Trophoblast cell (in vitro differentiated cells and primary cell): ENCODE results near the gene CUTA.

Source experiments
- DNase-seq, 2 donors: peaks; one replicate each; pipeline ENCODE4 v3.0.0-alpha.2; 2016
- H2AFZ ChIP-seq: 2 replicates; pipeline ENCODE4 v1.6.1; 2013; ENCODE audit warnings: low read length, moderate library complexity, mild to moderate bottlenecking; ENCODE audit not compliant: insufficient read depth, poor library complexity
- H2AK5ac ChIP-seq: 2 replicates; pipeline ENCODE4 v1.6.1; 2013; ENCODE audit warnings: mild to moderate bottlenecking, low read length
- H2BK120ac ChIP-seq: 2 replicates; pipeline ENCODE4 v1.6.1; 2013; ENCODE audit warnings: low read length, mild to moderate bottlenecking, moderate library complexity; ENCODE audit not compliant: insufficient read depth, poor library complexity
- H2BK12ac ChIP-seq: 2 replicates; pipeline ENCODE4 v1.6.1; 2013; ENCODE audit warnings: mild to moderate bottlenecking, low read length, moderate library complexity
- H2BK5ac ChIP-seq: 2 replicates; pipeline ENCODE4 v1.6.1; 2013; ENCODE audit warnings: low read length, low read depth, moderate library complexity, mild to moderate bottlenecking; ENCODE audit not compliant: poor library complexity
- H3K14ac ChIP-seq: 2 replicates; pipeline ENCODE4 v1.6.1; 2013; ENCODE audit warnings: mild to moderate bottlenecking, low read length
- H3K18ac ChIP-seq: 2 replicates; pipeline ENCODE4 v1.6.1; 2013; ENCODE audit warnings: mild to moderate bottlenecking, low read length
- H3K23ac ChIP-seq: 2 replicates; pipeline ENCODE4 v1.6.1; 2013; ENCODE audit warnings: low read length
- H3K27ac ChIP-seq: 2 replicates; pipeline ENCODE4 v1.5.1; 2013; ENCODE audit warnings: low read depth, mild to moderate bottlenecking, inconsistent platforms, low read length, moderate library complexity
- H3K27me3 ChIP-seq: 2 replicates; pipeline ENCODE4 v1.6.1; 2013; ENCODE audit warnings: inconsistent platforms, mild to moderate bottlenecking, low read length, moderate library complexity; ENCODE audit not compliant: insufficient read depth
- H3K36me3 ChIP-seq, 2 experiments: 1 replicate in 1 of 2; 2 replicates in 1 of 2; pipeline ENCODE4 v1.6.1; 2013; ENCODE audit warnings: low read length in 2 of 2, mild to moderate bottlenecking in 2 of 2, moderate library complexity in 1 of 2; ENCODE audit not compliant: insufficient read depth in 2 of 2, control insufficient read depth in 1 of 2
- H3K4ac ChIP-seq: 2 replicates; pipeline ENCODE4 v1.6.1; 2013; ENCODE audit warnings: low read depth, mild to moderate bottlenecking, low read length, moderate library complexity
- H3K4me1 ChIP-seq, 2 experiments: 1 replicate in 1 of 2; 2 replicates in 1 of 2; pipeline ENCODE4 v1.6.1; 2013; ENCODE audit warnings: low read length in 2 of 2, mild to moderate bottlenecking in 2 of 2, moderate library complexity in 1 of 2; ENCODE audit not compliant: insufficient read depth in 2 of 2, control insufficient read depth in 1 of 2
- H3K4me2 ChIP-seq: 2 replicates; pipeline ENCODE4 v1.6.1; 2013; ENCODE audit warnings: inconsistent platforms, mild to moderate bottlenecking, low read length, moderate library complexity
- H3K4me3 ChIP-seq: 2 replicates; pipeline ENCODE4 v1.5.1; 2013; ENCODE audit warnings: mild to moderate bottlenecking, low read depth, low read length, inconsistent platforms
- H3K79me1 ChIP-seq: one replicate; pipeline ENCODE4 v1.6.1; 2013; ENCODE audit warnings: low read length
- H3K79me2 ChIP-seq: 2 replicates; pipeline ENCODE4 v1.6.1; 2013; ENCODE audit warnings: low read length, mild to moderate bottlenecking; ENCODE audit not compliant: control insufficient read depth, insufficient read depth, poor library complexity
- H3K9ac ChIP-seq: 2 replicates; pipeline ENCODE4 v1.6.1; 2013; ENCODE audit warnings: mild to moderate bottlenecking, low read length
- H3K9me3 ChIP-seq: 2 replicates; pipeline ENCODE4 v1.6.1; 2013; ENCODE audit warnings: low read depth, mild to moderate bottlenecking, control low read depth, inconsistent platforms, low read length; ENCODE audit not compliant: insufficient read depth
- H4K12ac ChIP-seq: 2 replicates; pipeline ENCODE4 v1.6.1; 2013; ENCODE audit warnings: low read depth, mild to moderate bottlenecking, low read length, moderate library complexity
- H4K8ac ChIP-seq: 2 replicates; pipeline ENCODE4 v1.6.1; 2013; ENCODE audit warnings: low read depth, mild to moderate bottlenecking, low read length, moderate library complexity
- H4K91ac ChIP-seq: one replicate; pipeline ENCODE4 v1.6.1; 2013; ENCODE audit warnings: low read depth, mild to moderate bottlenecking, low read length, moderate library complexity
- WGBS: extraction: QIAGEN DNeasy Blood & Tissue Kit; methylation state at CpG from one replicate; pipeline ENCODE4 v1.1.7; 2013; ENCODE audit warnings: missing lambda C conversion rate; ENCODE audit not compliant: insufficient read length, insufficient coverage; ENCODE audit errors: extremely low coverage; 5-methylcytosine and 5-hydroxymethylcytosine counted together

CUTA gene

DNA sequence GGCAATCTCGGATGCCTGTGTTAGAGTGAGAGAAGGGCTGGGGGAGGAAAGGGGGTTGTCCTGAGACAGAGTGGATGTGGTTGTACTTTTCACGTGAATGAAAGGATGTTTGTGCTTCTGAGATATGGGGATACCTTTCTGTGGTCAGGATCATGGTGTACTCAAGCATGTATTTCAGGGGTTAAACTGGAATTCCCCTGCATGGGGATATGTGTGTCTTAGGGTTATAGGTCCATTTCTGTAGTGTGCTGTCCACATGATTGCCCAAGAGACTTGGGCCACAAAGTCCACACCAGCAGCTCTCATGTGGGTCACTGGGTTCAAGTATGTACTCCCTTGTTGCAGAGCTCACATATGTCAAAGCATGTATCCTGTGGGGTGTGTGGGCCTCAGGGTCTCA is 12.4 kb upstream of the CUTA start:
- Histone ChIP-seq H3K18ac (no peak overlapping the region), H3K9ac (no peak overlapping the region), H3K27me3 (no peaks in the 10 kb centered on the region), H3K4me3 (no peak overlapping the region), H3K4me1 (peaks cover 39 to 48% of the 10 kb centered on the region in 2 experiments), H3K23ac (no peak overlapping the region), H3K79me1 (peaks cover 7% of the 10 kb centered on the region), H3K27ac (no peak overlapping the region), H3K4me2 (no peak overlapping the region), H3K79me2 (peaks cover 4% of the 10 kb centered on the region), H4K8ac (no peak overlapping the region), H2BK5ac (no peak overlapping the region), H2BK12ac (no peak overlapping the region), H2BK120ac (no peak overlapping the region), H3K9me3 (peaks cover 2% of the 10 kb centered on the region), H4K12ac (no peak overlapping the region), H2AK5ac (no peak overlapping the region), H3K36me3 (peaks cover 3 to 5% of the 10 kb centered on the region in 2 experiments), H4K91ac (no peak overlapping the region), H2AFZ (no peak overlapping the region), H3K14ac (no peak overlapping the region), H3K4ac (no peak overlapping the region)
- no CpG with 5 or more reads among the region's 2 CpGs for WGBS
- DNase-seq = no peak

DNA sequence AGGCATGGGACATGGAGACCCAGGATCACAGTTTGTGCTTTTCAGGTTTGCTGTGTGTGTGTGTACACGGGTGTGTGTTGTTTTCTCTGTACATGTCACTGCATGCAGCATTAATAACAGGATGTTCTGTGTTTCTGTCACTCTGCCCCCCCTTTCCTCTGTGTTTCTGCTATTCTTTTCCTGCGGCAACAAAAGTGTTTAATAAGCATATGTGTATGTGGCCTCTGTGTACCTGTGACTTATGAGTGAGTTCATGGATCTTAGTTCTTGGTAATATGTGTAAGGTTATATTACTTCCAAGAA is 11.8 kb upstream of the CUTA start:
- Histone ChIP-seq H4K12ac (no peak overlapping the region), H3K36me3 (no peaks in the 10 kb centered on the region), H2BK5ac (no peak overlapping the region), H3K9ac (no peak overlapping the region), H3K14ac (no peak overlapping the region), H3K79me1 (peaks cover 10% of the 10 kb centered on the region), H3K9me3 (peaks cover 2% of the 10 kb centered on the region), H4K8ac (no peak overlapping the region), H4K91ac (no peak overlapping the region), H3K4me1 (peaks cover 43 to 53% of the 10 kb centered on the region in 2 experiments), H3K4me2 (no peak overlapping the region), H2AFZ (no peak overlapping the region), H2BK12ac (no peak overlapping the region), H3K18ac (no peak overlapping the region), H3K27me3 (no peaks in the 10 kb centered on the region), H3K23ac (peak overlapping the region; percentile 18), H2AK5ac (no peak overlapping the region), H3K4ac (no peak overlapping the region), H3K27ac (no peak overlapping the region), H2BK120ac (no peak overlapping the region), H3K79me2 (peaks cover 6% of the 10 kb centered on the region), H3K4me3 (no peak overlapping the region)
- no CpG with 5 or more reads among the region's 2 CpGs for WGBS
- no peak for DNase-seq

DNA sequence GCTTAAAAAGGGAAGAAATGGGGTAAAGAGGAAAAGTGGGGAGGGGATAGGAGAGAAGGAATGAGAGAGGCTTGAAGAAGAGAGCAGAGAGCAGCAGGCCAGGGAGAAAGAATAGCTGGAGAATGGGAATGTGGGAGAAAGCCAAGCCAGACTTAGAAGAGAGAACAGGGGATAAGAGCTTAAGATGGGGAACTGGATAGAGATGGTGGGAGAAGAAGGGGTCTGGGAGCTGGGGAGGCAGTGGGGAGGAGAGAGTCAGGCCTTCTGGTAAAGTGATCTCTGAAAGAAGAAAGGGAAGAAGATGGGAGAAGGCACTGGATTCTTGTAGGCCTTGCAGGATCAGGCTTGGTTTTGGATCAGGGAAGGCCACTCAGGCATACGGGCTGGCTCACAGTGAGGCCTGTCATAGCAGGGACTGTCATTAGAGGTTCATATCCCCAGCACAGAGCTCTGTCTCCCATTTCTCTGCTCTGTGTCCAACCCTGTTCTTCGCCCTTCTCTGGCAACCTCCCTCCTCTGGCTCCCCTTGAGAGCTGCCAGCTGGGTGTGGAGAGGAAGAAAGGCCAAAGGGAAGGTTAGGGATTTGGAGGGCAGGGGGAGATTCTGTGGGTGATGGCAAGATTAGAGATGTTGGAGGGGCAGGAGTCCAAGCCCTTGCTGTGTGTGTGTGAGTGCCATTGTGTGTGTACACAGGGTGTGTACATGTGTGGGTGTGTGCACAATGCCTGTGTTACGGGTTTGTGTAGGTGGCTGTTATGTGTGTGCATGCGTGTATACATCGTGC is 11.3 kb upstream of the CUTA start:
- no CpG with 5 or more reads among the region's 5 CpGs for WGBS
- Histone ChIP-seq H2BK12ac (no peak overlapping the region), H2AK5ac (no peak overlapping the region), H3K4me2 (no peak overlapping the region), H3K9ac (no peak overlapping the region), H3K79me2 (peaks cover 6% of the 10 kb centered on the region), H3K27me3 (no peaks in the 10 kb centered on the region), H2AFZ (no peak overlapping the region), H3K36me3 (no peaks in the 10 kb centered on the region), H4K12ac (no peak overlapping the region), H3K79me1 (peaks cover 10% of the 10 kb centered on the region), H2BK120ac (no peak overlapping the region), H4K91ac (no peak overlapping the region), H3K27ac (no peak overlapping the region), H3K4me3 (no peak overlapping the region), H3K14ac (no peak overlapping the region), H4K8ac (no peak overlapping the region), H3K23ac (peak overlapping the region; percentile 18), H3K4me1 (peaks cover 43 to 54% of the 10 kb centered on the region in 2 experiments), H2BK5ac (no peak overlapping the region), H3K4ac (no peak overlapping the region), H3K9me3 (peaks cover 2% of the 10 kb centered on the region), H3K18ac (no peak overlapping the region)
- DNase-seq = no peak

DNA sequence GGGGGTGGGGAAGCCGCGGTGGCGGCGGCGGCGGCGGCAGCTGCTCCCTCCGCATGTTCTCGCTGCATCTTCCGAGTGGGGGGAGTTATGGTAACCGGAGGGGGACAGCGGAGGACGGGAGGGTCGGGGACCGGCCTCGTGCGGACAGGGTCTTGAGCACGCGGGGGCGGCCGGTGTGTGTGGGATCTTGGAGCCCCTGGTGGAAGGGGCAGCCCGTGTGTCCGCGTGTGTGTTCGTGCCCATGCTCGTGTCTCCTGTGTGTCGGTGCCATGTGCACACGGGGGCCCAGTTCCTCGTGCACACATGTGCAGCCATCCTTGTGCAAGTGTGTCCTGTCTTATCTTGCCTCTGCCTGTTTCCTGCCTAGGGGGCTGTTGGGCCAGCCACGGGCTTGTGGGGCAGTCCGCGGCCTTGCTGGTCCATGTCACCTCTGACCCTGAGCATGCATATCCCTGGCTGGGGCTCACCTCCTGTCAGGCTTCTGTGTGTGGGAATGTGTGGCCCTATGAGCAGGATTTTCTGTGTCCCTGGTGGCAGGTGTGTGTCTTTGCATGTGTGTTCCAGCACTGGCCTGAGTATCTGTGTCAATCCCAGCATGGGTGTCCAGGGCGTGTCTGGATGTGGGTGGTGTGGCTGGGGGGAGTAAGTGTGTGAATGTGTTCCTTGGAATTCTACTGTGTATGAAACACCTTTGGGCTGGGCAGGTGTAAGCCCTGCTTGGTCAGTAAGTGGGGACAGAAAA is 10.5 kb upstream of the CUTA start:
- Histone ChIP-seq H4K8ac (no peak overlapping the region), H3K79me2 (peaks cover 6% of the 10 kb centered on the region), H4K91ac (no peak overlapping the region), H4K12ac (no peak overlapping the region), H2BK120ac (no peak overlapping the region), H2AK5ac (no peak overlapping the region), H3K4me3 (peak overlapping the region; percentile 66), H3K79me1 (peaks cover 10% of the 10 kb centered on the region), H3K9me3 (peaks cover 2% of the 10 kb centered on the region), H3K4me1 (peaks cover 43 to 50% of the 10 kb centered on the region in 2 experiments), H3K4ac (peak overlapping the region; percentile 49), H3K23ac (no peak overlapping the region), H3K18ac (peak overlapping the region; percentile 70), H2AFZ (no peak overlapping the region), H3K36me3 (no peaks in the 10 kb centered on the region), H3K27ac (no peak overlapping the region), H3K9ac (peak overlapping the region; percentile 31), H2BK5ac (no peak overlapping the region), H3K27me3 (no peaks in the 10 kb centered on the region), H3K14ac (peak overlapping the region; percentile 77), H3K4me2 (peak overlapping the region; percentile 70), H2BK12ac (no peak overlapping the region)
- DNase-seq = peak; percentile 57 to 71
- no CpG with 5 or more reads among the region's 33 CpGs for WGBS
